ENCODE results near the gene FAM20A.
"Not testable (repeated sequence)": the region's sequence is repeated elsewhere in the genome, so short reads cannot be mapped to it uniquely, and the experiment has no call there.

The FAM20A gene

DNA sequence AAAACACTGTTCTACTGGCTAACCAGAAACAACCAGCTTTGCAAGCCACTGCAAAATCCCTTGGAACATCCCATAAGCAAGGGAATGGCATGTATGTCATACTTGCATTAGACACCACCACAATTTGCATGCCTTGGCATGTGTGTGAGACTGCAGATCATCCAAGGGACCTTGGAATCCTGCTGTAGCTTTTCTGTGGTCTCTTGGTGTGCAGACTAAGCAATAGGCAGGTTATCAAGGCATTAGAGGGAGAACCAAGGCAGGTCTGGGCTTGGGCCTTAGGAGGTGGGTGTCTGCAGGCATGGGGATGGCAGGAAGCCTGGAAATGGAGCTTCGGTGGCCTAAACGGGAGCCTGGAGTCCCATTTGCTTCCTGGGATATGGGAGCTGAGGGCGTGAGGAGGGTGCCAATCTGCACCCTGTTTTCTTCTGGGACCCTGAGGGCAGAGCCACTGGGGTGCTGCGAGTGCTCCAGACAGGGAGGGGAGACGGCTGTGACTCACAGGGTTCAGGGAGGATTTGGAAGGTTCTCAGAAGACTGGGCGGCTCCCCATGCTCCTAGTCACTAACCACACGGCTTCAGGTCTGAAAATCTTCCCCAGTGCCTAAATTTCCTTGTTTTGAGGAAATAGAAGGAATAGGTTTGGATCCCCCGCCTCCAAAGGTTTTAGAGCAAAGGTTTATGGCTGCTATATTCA lies 36.6 kb downstream of the FAM20A start:
- DNase-seq: no peak

DNA sequence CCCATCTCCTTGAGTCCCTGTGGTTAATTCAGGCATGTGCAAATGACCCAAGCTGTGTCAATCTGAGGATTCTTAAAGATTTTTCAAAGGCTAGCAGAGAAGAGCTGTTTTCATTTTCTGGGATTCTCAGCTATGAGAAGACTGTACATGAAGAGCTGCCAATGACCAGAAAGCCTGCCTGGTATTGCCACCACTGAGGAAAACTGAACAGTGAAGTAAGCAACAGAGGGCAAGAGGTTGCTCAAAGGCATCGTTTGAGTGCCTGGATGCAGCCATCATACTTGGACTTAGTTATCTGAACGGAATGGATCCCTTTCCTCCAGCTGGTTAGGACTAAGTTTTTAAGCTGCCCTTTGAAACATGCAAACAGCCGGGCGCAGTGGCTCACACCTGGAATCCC lies 38.4 kb downstream of the FAM20A start:
- DNase-seq: no peak

DNA sequence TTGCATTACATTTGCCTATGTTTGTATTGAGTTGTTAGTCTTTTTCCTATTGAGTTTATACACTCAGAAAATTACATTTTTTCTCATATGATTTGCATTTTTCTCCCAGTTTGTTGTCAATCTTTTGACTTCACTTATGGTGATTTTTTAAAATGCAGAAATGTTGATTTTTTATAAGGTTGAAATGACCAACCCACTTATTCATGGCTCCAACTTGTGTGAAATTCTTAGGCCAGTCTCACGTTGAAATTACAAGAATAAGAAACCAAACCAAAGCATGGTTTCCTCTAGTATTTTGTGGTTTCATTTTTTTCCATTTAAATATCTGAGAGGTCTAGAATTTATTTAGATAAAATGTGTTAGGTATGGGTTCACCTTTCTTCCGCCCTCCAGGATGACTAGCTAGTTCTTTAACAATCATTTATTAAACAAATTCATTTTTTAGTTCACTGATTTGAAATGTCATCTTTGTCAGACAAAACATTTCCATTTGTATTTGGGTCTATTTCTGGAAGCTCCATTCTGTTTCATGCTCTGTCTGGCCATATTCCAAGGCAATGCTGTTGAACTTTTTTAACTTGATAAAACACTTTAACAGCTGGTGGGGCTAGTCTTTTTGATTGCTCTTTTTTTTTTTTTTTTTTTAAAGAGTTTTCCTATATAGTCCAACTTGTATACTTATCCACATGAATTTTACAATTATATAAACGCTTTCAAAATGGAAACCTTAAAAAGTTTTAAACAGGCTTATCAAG lies 40.0 kb downstream of the FAM20A start:
- no peak for DNase-seq

DNA sequence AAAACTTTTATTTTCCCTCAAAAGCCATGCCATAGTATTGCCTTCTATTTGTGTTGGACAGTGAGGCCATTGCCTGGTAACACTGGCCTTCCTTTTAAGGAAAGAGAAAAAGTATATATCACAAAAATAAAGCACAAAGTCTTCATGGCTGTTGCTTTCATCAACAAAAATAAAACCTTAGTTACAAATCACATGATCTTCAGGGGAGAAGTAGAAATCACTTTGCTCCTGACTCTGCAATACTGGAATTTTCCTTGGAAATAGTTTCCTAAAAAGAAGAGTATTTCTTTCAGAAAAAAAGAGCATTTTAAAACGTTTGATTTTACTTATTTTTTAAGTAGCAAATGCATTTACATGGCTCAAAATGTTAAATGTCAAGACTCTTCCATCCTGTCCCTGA lies 41.9 kb downstream of the FAM20A start:
- DNase-seq: no peak

DNA sequence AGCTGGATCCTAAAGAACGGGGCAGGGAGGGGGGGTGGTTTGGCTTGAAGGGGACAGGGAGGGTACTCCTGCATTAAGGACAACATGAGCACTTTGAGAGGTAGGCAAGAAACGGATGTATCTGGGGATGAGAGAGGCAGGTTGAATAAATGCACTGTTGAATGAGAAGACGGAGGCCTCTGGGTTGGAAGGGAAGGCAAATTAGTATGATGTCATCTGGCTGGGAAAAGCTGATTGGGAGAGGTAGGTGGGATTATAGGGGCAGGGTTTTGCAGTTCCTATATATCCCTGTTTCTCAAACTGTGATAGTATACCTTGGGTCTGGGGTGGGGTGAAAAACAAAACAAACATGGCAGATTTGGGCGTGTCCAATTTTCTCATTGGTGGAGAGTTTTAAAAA lies 44.6 kb downstream of the FAM20A start:
- no peak for DNase-seq

DNA sequence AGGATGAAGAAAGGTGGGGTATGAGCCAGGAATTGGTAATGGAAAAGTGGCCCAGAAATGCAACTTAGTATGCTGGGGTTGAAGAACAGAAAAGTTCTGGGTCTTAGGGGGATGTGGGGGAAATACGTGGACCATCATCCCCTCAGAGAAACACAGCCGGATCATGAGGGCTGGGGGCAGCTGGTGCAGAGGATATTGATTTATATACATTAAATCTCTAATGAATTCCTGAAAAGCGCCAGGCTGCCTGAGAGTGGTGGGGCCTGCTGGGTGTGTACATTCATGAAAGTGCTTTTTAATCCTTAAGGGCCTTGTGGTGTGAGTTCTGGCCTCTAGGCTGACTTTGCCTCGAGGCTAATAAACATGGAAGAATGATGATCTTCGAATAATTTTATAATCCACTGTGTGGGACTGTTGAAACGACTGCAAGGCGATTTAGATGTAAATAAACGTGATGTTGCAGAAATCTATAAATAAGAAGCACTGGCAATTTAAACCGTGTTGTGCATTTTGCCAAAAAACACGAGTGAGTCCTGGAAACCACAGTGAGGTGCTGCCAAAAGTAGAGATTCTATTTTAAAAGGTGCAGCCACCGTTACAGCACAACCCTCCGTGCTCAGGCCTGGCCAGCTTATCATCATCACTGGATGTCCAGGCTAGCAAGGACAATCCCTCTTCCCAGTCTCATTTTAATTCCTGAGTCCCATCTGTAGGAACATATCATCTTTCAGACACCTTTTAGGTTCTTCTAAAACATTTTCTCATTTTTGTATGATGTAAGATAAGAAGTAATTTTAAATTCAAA lies 56.9 kb downstream of the FAM20A start:
- no peak for DNase-seq

DNA sequence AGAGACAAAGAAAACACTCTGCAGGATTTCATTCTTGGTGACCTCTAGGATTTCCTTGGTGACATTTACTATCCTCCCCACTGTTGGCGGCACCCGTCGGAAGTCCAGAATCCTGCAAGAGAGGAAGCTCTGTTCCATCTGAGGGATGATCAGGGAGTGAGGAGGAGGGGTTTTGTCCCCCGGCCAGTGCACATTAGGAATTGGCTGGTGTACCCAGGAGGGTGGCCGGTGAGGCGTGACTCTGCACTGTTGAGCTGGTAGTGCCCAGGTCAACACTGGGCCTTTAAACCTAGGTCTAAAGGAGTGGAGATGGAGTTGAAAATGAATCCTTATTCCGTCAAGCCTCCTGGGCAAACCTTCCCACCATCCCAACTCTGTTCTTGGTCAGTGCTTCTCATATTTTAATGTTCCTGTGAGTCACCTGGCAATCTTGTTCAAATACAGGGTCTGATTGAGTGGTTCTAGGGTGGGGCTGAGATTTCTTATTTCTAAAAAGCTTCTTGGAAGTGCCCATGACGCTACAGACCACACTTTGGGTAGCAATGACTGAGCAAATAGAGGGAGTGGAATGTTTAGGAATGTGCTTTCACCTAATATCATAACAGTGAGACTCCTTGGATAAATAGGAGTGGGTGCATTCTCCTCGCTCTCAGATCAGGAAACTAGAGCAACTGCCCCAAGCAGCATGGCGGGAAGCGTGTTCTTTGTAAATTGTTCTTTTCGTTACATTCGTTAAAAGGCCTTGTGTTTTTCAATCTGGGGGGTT lies 58.3 kb downstream of the FAM20A start:
- DNase-seq: no peak

DNA sequence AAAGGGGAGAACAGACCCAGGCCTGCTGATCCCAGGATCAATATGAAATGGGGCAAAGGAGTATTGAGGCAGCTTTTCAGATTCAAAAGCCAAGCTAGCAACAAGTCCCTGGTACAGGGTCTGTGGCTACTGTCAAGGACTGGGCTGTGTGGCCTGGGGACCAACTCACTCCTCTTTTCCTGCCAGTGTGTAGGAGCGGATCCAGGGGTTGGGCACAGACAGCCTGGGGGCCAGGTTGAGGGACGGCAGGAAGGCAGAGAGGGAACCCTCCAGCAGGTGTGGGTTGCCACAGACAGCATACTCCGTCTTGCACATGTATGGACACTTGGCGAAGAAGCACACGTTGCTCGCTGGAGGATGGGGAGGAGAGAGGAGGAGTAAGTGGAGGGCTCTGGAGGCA lies 59.4 kb downstream of the FAM20A start:
- DNase-seq: no peak

DNA sequence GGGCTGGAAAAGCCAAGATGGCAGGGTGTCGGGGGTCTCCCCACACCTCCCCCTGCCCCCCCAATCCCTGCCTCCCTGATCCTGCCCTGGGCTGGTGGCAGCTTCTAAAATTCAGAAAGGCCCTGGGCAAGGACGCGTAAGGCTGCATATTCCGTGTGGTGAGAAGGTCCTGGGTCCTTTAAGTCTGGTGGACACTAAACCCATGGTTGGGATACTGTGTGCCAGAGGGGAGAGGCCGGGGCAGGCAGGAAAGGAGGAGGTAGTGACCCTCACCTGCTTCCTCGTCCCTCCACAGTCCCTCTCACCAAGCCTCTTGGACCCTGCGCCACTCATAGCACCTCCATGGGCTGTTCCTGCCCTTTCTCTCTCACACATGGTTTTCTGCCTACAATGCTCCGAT lies 60.2 kb downstream of the FAM20A start:
- DNase-seq: no peak

DNA sequence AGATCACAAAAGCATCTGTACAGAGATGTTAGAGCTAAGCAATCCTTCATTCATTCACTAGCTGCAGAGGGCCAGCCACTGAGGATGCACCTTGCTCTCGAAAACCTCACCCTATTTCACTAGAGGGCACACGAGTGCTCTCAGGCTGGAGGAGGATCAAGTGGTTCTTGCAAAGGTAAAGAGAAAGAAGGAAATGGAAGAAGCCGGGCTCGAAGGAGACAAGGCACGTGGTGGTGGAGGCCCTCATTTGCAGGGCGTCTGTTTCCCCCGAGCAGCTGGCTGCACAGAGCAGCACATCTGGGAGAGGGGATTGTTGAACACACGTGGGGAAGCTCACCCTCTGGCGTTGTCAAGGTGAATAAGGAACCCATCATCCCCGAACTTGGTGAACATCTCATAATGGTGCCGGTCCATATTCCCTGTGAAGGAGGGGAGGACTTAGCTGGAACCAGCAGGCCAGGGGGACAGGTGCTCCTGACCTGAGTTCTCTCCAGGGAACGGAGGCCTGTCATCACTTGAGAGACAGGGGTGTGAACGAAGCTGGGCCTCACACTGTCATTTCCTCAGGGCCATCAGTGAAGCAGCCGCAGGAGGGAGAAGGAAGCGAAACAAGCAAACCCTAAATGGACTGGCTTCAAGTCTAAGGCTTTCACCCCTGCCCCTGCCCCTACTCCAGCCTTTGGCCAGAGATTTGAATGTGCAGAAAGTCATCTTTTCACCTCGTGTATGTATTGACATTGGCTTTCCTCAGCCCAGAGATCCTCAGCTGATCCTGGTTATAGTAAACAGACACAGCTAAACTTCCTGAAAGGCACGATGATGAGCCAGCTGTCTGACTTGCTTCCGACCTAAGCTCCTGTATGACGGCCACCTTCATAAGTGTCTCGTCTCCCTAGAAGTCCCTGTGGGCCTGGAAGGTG lies 61.4 kb downstream of the FAM20A start:
- DNase-seq: no peak

DNA sequence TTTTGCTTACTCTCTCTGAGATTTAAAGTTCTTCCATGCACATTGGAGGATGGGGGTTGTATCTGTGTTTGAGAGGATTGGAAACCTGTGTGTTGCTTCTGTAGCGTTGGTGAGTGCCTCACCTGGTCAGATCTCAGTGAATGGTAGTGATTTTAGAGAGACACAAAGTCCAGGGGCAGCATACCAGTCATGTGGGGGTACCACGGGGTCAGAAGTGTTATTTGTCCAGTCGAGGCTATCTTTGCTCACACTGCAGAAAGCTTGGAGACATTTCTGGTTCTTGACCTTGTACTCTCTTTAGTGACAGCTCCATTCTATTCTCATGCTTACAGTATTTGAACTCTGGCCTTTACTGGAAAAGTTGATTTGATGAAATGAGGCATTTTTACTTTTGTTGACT lies 65.2 kb downstream of the FAM20A start:
- DNase-seq: no peak

DNA sequence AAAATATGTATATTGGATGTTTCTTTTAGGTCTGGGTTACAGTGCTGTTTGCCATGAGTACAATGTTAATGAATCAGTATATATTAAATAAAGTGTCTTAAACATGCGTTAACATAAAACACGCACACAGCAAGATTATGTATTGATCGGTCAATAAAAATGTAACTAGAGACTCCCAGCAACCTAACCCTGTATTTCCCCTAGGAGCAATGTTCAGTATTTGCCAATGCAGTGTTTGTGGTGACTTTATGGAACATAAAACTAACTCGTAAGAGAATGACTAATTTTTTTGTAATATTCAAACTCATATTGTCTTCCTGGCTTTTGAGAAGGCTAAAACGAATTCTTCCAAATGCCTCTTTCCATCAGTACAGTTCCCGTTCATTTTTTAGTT lies 66.5 kb downstream of the FAM20A start:
- DNase-seq: no peak

DNA sequence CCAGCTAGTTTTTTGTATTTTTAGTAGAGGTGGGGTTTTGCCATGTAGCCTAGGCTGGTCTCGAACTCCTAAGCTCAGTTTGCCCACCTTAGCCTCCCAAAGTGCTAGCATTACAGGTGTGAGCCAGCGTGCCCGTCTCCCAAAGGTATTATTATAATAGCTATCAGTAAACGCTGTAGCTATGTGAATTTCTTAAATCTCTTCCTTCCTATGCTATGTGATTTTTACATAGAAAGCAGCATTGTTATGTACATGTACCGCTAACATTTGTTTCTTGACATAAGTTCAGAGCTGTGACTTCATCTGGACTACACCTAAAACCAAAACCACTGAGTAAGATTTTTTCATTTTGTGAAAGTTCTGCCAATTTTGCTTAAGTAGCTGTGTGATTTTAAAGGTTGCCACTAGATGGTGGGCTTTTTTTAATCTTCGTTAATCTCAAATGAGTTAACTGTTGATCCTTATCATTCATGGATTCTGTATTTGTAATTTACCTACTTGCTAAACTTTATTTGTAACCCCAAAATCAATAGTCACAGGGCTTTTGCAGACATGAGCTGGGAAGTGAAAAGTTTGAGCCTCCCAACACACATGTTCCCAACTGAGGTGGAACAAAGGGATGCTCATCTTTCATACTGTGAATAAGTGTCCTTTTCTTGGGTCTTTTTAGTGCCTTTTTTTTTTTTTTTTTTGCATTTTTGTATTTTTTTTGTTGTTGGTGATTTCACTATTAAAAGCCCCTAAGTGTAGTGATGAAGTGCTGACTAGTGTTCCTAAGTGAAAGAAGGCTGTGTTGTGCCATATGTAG lies 67.1 kb downstream of the FAM20A start:
- peak; percentile 39 for DNase-seq

DNA sequence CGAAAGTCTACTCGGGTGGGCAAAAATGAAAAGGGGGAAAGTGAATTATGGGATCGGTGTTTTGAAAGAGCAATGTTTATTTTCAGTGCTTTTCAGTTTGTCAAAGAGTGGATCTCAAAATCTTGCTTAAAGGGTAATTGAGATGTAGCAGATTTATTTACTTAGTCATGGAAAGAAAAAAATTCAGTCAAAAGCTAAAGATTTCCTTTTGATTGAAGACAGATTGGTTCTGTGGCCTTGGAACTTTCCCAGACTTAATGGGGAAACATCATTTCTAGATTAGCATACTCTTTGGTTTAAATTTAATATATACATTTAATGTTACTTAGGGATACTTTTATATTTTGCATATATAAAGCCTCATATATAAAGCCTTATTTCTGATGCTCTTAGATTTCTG lies 68.3 kb downstream of the FAM20A start:
- no peak for DNase-seq

DNA sequence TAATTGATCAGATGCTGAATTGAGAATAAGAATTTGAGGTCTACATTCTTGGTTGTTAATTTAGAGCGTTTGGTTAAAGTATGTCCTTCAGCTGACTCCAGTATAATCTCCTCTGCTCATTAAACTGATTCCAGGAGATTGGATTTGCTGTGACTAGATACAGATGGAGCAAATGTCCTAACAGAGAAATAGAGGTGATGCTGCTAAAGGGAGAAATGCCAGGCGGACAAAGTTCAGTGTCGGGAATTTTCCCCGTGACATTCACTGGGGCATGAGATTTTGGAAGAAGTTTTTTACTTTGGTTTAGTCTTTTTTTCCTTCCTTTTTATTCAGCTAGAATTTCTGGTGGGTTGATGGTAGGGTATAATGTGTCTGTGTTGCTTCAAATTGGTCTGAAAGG lies 69.9 kb downstream of the FAM20A start:
- DNase-seq: no peak

DNA sequence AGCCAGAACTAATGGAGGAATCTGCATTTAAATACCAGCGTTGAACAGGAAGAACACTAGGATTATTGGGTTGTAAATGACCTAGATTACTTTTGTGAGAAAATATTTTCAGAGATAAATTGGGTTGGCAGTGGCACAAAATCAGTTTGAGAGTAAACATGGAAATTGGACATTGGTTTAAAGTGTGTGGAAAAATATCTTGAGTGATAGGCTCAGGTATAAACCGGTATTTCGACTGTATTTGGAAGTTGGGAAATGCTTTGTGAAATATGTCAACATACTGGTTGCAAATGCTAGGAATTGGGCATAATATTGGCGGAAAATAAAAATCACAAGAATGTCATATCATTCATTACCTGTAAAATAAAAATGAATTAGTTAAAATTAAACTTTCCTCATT lies 73.9 kb downstream of the FAM20A start:
- DNase-seq: no peak

DNA sequence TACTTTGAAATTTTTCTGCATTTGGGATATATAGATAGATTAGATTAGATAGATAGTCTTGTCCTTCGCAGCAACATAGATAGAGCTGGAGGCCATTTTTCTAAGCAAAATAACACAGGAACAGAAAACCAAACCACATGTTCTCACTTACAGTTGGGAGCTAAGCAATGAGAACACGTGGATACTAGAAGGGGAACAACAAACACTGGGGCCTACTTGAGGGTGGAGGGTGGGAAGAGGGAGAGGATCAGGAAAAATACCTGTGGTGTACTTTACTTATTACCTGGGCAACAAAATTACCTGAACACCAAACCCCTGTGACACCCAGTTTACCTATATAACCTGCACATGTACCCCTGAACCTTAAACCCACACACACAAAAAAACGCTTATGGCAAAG lies 74.6 kb downstream of the FAM20A start:
- DNase-seq: no peak

DNA sequence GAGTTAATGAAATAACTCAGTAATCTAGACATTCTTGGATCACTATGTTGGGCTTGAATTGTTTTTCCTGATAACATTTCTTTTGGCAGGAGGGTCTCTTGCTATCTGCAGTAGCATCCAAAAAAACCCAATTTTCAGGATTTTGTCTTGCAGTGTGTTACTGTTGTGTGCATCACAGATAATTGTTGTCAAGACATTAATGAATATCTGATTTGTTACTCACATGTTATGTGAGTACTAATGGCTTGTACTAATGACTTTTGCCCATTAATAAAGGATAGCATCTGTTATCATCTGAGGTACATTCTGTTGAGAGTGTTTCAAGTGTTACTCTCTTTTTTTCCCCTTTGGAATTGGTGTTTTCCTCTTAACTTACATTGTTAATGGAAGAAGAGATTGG lies 78.9 kb downstream of the FAM20A start:
- DNase-seq: no peak

DNA sequence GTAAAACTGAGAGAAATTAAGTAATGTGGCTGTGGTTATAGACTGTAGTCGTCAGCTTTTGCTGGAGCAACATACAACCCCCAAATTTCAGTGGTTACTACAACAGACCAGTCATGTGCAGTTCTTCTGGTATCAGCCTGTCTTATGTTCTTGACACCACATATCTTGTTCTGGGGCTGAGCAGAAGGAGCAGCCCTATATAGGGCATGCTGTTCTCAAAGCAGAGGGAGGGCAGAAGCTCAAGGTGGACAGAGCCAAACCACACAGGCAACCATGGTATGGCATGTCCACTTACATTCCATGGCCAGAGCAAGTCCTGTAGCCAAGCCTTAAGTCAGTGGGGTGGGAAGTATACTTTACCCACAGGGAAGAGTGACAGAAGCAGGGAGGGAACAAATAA lies 81.3 kb downstream of the FAM20A start:
- no peak for DNase-seq

DNA sequence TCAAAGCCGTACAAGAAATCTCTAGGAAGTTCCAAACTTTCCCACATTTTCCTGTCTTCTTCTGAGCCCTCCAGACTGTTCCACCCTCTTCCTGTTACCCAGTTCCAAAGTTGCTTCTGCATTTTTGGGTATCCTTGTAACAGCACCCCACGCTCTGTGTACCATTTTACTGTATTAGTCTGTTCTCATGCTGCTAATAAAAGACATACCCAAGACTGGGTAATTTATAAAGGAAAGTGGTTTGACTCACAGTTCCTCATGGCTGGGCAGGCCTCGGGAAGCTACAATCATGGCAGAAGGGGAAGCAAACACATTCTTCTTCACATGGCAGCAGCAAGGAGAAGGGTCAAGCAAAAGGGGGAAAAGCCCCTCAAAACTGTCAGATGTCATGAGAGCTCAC lies 82.1 kb downstream of the FAM20A start:
- DNase-seq: not testable (repeated sequence)
